WTC11 (cell line): ENCODE results near the gene MICAL2. TPM values are rescaled to one million over a fixed set of nuclear protein-coding genes. Genes with fewer than 3 reads are reported as not detected.

Experiments
- ATAC-seq: fragments of 200-7000 bp; cut with Tn5 transposase; 2 replicates; pipeline ENCODE4 v1.10.0; 2021; ENCODE audit warnings: mild to moderate bottlenecking, moderate library complexity
- CTCF ChIA-PET: fragments of 300-600 bp; sonication (Branson Sonifier 250); formaldehyde crosslinking; loops from one replicate; lab custom pipeline; 2021; ENCODE audit warnings: antibody characterized with exemption; lab: Charles Lee
- POLR2A ChIA-PET: fragments of 350-600 bp; sonication (Branson Sonifier 250); formaldehyde crosslinking; loops from one replicate; lab custom pipeline; 2021; ENCODE audit warnings: antibody characterized with exemption; lab: Charles Lee
- DNase-seq: peaks from one replicate; pipeline ENCODE4 v3.0.0; 2021; ENCODE audit warnings: low spot score
- H3K27ac Mint-ChIP-seq: 2 replicates; pipeline ENCODE4 v1.8.0; 2021; ENCODE audit warnings: mixed read lengths
- H3K27me3 Mint-ChIP-seq: 2 replicates; pipeline ENCODE4 v1.8.0; 2021; ENCODE audit warnings: low read depth, mild to moderate bottlenecking, moderate library complexity, mixed read lengths
- H3K36me3 Mint-ChIP-seq: 2 replicates; pipeline ENCODE4 v1.8.0; 2021; ENCODE audit warnings: mixed read lengths
- H3K4me1 Mint-ChIP-seq: 2 replicates; pipeline ENCODE4 v1.8.0; 2022; ENCODE audit warnings: mixed read lengths
- H3K4me3 Mint-ChIP-seq: 2 replicates; pipeline ENCODE4 v1.8.0; 2021; ENCODE audit warnings: mild to moderate bottlenecking, moderate library complexity, mixed read lengths
- H3K9me3 Mint-ChIP-seq: 2 replicates; pipeline ENCODE4 v1.8.0; 2021; ENCODE audit warnings: mixed read lengths
- ATF6 ChIP-seq: sonication (generic); formaldehyde crosslinking; IDR thresholded peaks from 2 replicates; pipeline ENCODE4 v1.8.1; 2023; ENCODE audit warnings: mild to moderate bottlenecking, missing genetic modification reagents
- CREM ChIP-seq: sonication (generic); formaldehyde crosslinking; IDR thresholded peaks from 2 replicates; pipeline ENCODE4 v1.8.1; 2022; ENCODE audit warnings: mild to moderate bottlenecking, missing genetic modification reagents, moderate library complexity
- E2F4 ChIP-seq: sonication (generic); formaldehyde crosslinking; IDR thresholded peaks from 2 replicates; pipeline ENCODE4 v1.8.1; 2022; ENCODE audit warnings: low read depth, mild to moderate bottlenecking, moderate library complexity, missing genetic modification reagents, borderline replicate concordance
- E2F5 ChIP-seq: sonication (generic); formaldehyde crosslinking; IDR thresholded peaks from 2 replicates; pipeline ENCODE4 v1.8.1; 2022; ENCODE audit warnings: mild to moderate bottlenecking, moderate library complexity, missing genetic modification reagents
- ETV6 ChIP-seq: sonication (generic); formaldehyde crosslinking; IDR thresholded peaks from 2 replicates; pipeline ENCODE4 v1.8.1; 2022; ENCODE audit warnings: mild to moderate bottlenecking, missing genetic modification reagents
- FOXK1 ChIP-seq: sonication (generic); formaldehyde crosslinking; IDR thresholded peaks from 2 replicates; pipeline ENCODE4 v1.8.0; 2022; ENCODE audit warnings: mild to moderate bottlenecking, moderate library complexity, missing genetic modification reagents
- IRF1 ChIP-seq: sonication (generic); formaldehyde crosslinking; IDR thresholded peaks from 2 replicates; pipeline ENCODE4 v1.8.0; 2023; ENCODE audit warnings: missing genetic modification reagents
- IRF2 ChIP-seq: sonication (generic); formaldehyde crosslinking; IDR thresholded peaks from 2 replicates; pipeline ENCODE4 v1.8.0; 2022; ENCODE audit warnings: low read depth, missing genetic modification reagents, borderline replicate concordance
- KAT7 ChIP-seq: sonication (generic); formaldehyde crosslinking; IDR thresholded peaks from 2 replicates; pipeline ENCODE4 v1.8.1; 2023; ENCODE audit warnings: missing genetic modification reagents, mild to moderate bottlenecking, borderline replicate concordance
- NR3C1 ChIP-seq: sonication (generic); formaldehyde crosslinking; conservative IDR thresholded peaks from 2 replicates; pipeline ENCODE4 v1.8.1; 2023; ENCODE audit warnings: low read depth, mild to moderate bottlenecking, missing genetic modification reagents
- PRDM15 ChIP-seq: sonication (generic); formaldehyde crosslinking; IDR thresholded peaks from 2 replicates; pipeline ENCODE4 v1.8.0; 2022; ENCODE audit warnings: missing genetic modification reagents
- RELA ChIP-seq: sonication (generic); formaldehyde crosslinking; IDR thresholded peaks from 2 replicates; pipeline ENCODE4 v1.8.1; 2022; ENCODE audit warnings: missing genetic modification reagents, mild to moderate bottlenecking, borderline replicate concordance
- SMAD3 ChIP-seq: sonication (generic); formaldehyde crosslinking; IDR thresholded peaks from 2 replicates; pipeline ENCODE4 v1.8.0; 2022; ENCODE audit warnings: missing genetic modification reagents, mild to moderate bottlenecking, borderline replicate concordance
- STAT6 ChIP-seq: sonication (generic); formaldehyde crosslinking; conservative IDR thresholded peaks from 2 replicates; pipeline ENCODE4 v1.8.1; 2023; ENCODE audit warnings: mild to moderate bottlenecking, low read depth, missing genetic modification reagents, moderate library complexity
- TCF7 ChIP-seq: sonication (generic); formaldehyde crosslinking; IDR thresholded peaks from 2 replicates; pipeline ENCODE4 v1.8.0; 2022; ENCODE audit warnings: mild to moderate bottlenecking, low read depth, missing genetic modification reagents, moderate library complexity
- TEAD1 ChIP-seq: sonication (generic); formaldehyde crosslinking; IDR thresholded peaks from 2 replicates; pipeline ENCODE4 v1.8.0; 2022; ENCODE audit warnings: mild to moderate bottlenecking, missing genetic modification reagents
- TP53 ChIP-seq: sonication (generic); formaldehyde crosslinking; IDR thresholded peaks from 2 replicates; pipeline ENCODE4 v1.8.1; 2023; ENCODE audit warnings: mild to moderate bottlenecking, missing genetic modification reagents
- total RNA-seq: library from RNA; stranded (reverse); gene quantifications from 3 replicates; pipeline ENCODE4 v1.2.3, GENCODE V29; 2021

The MICAL2 gene
- total RNA-seq, 1 experiment from 2014 or later: 3.1 TPM

GRCh38 chr11:12143461-12144258 is 33.3 kb downstream of the MICAL2 start:
- ChIA-PET POLR2A (no interaction called here), CTCF (interaction anchor here (0.7 kb wide), 1 partner anchor 44 kb away, joined by 3 read pairs; no protein-coding TSS in a partner anchor)
- Mint-ChIP-seq H3K27me3 (no peaks in the 10 kb centered on the region), H3K4me1 (no peaks in the 10 kb centered on the region), H3K27ac (no peak overlapping the region), H3K36me3 (no peaks in the 10 kb centered on the region), H3K9me3 (no peaks in the 10 kb centered on the region)
- ATAC-seq (no peak), DNase-seq (no peak)
- TF ChIP-seq E2F5 (CRISPR knock-in tag) (no peak), TEAD1 (CRISPR knock-in tag) (no peak), TCF7 (CRISPR knock-in tag) (no peak), RELA (CRISPR knock-in tag) (no peak), NR3C1 (CRISPR knock-in tag) (no peak)
- TF ChIP-seq, all 79 proteins: peak for 0
- H3K4me3 Mint-ChIP-seq: no peak overlapping the region

- no peaks in the 10 kb centered on the region for H3K4me1 Mint-ChIP-seq
- no peaks in the 10 kb centered on the region for H3K36me3 Mint-ChIP-seq
- ChIA-PET POLR2A (interaction anchor here (0.6 kb wide), 1 partner anchor 534 kb away, joined by 3 read pairs; no protein-coding TSS in a partner anchor), CTCF (no interaction called here)
- H3K4me3 Mint-ChIP-seq: no peak overlapping the region
- ATAC-seq (no peak), DNase-seq (no peak)
- H3K9me3 Mint-ChIP-seq: no peaks in the 10 kb centered on the region
- H3K27me3 Mint-ChIP-seq: no peaks in the 10 kb centered on the region; the same call in 1 of the 2 replicates
- no peak overlapping the region for H3K27ac Mint-ChIP-seq
- no peak for TF ChIP-seq TP53 (CRISPR knock-in tag)
- TF ChIP-seq IRF2: no peak
- no peak for TF ChIP-seq E2F4
- TF ChIP-seq PRDM15 (CRISPR knock-in tag): no peak
- no peak for TF ChIP-seq IRF1 (CRISPR knock-in tag)
- TF ChIP-seq FOXK1 (CRISPR knock-in tag): no peak
- TF ChIP-seq SMAD3 (CRISPR knock-in tag): no peak
- TF ChIP-seq ETV6 (CRISPR knock-in tag): no peak
- no peak for TF ChIP-seq CREM
- TF ChIP-seq STAT6 (CRISPR knock-in tag): no peak
- no peak for TF ChIP-seq KAT7 (CRISPR knock-in tag)
- TF ChIP-seq ATF6: no peak
Observed at GRCh38 chr11:12144330-12145174, 34.2 kb downstream of the MICAL2 start.
